HG03135 (cell line): ENCODE results near the gene ADD1.
"Not testable (repeated sequence)": the region's sequence is repeated elsewhere in the genome, so short reads cannot be mapped to it uniquely, and the experiment has no call there.

Source experiments
- ATAC-seq: cut with Tn5 transposase; IDR thresholded peaks from one replicate; pipeline ENCODE4 v1.9.1; 2021; ENCODE audit warnings: mild to moderate bottlenecking, moderate library complexity; ENCODE audit not compliant: unreplicated experiment

The ADD1 gene

GRCh38 chr4:2942532-2943363 is 99.1 kb downstream of the ADD1 start:
- ATAC-seq = no peak

- no peak for ATAC-seq
Measured at GRCh38 chr4:2943364-2944090, 99.9 kb downstream of the ADD1 start.

GRCh38 chr4:2944091-2944482 is 100.4 kb downstream of the ADD1 start:
- no peak for ATAC-seq

- ATAC-seq = no peak
Measured at GRCh38 chr4:2944586-2945526, 101.2 kb downstream of the ADD1 start.

GRCh38 chr4:2945619-2946604 is 102.3 kb downstream of the ADD1 start:
- ATAC-seq = not testable (repeated sequence)

GRCh38 chr4:2946812-2947600 is 103.4 kb downstream of the ADD1 start:
- ATAC-seq = no peak

- ATAC-seq = no peak
Measured at GRCh38 chr4:2947926-2948325, 104.3 kb downstream of the ADD1 start.

- ATAC-seq = no peak
Measured at GRCh38 chr4:2948895-2949781, 105.5 kb downstream of the ADD1 start.

- no peak for ATAC-seq
Measured at GRCh38 chr4:2949782-2950125, 106.1 kb downstream of the ADD1 start.

GRCh38 chr4:2950221-2950989 is 106.8 kb downstream of the ADD1 start:
- ATAC-seq = no peak

GRCh38 chr4:2953496-2953895 is 109.9 kb downstream of the ADD1 start:
- no peak for ATAC-seq

GRCh38 chr4:2954358-2955185 is 110.9 kb downstream of the ADD1 start:
- ATAC-seq = no peak

GRCh38 chr4:2955186-2956044 is 111.8 kb downstream of the ADD1 start:
- ATAC-seq = not testable (repeated sequence)

- ATAC-seq = no peak
Measured at GRCh38 chr4:2958446-2958845, 114.8 kb downstream of the ADD1 start.

- ATAC-seq = not testable (repeated sequence)
Measured at GRCh38 chr4:2960450-2960849, 116.8 kb downstream of the ADD1 start.

GRCh38 chr4:2961421-2961810 is 117.8 kb downstream of the ADD1 start:
- ATAC-seq = no peak
